Stimulated activated CD8-positive, alpha-beta memory T cell treated with anti-CD3 and anti-CD28 coated beads, Interleukin-15, amount 100 ng/mL, for 24 hours (primary cell): ENCODE measurements around the gene SECTM1.
"Not testable (repeated sequence)": the region's sequence is repeated elsewhere in the genome, so short reads cannot be mapped to it uniquely, and the experiment has no call there.

ENCODE experiments used
- DNase-seq: peaks from one replicate; pipeline ENCODE4 v3.0.0-alpha.2; 2020; ENCODE audit warnings: low read depth

The SECTM1 gene

GRCh38 chr17:82369211-82369610 is 35.6 kb upstream of the SECTM1 start:
- no peak for DNase-seq

DNA sequence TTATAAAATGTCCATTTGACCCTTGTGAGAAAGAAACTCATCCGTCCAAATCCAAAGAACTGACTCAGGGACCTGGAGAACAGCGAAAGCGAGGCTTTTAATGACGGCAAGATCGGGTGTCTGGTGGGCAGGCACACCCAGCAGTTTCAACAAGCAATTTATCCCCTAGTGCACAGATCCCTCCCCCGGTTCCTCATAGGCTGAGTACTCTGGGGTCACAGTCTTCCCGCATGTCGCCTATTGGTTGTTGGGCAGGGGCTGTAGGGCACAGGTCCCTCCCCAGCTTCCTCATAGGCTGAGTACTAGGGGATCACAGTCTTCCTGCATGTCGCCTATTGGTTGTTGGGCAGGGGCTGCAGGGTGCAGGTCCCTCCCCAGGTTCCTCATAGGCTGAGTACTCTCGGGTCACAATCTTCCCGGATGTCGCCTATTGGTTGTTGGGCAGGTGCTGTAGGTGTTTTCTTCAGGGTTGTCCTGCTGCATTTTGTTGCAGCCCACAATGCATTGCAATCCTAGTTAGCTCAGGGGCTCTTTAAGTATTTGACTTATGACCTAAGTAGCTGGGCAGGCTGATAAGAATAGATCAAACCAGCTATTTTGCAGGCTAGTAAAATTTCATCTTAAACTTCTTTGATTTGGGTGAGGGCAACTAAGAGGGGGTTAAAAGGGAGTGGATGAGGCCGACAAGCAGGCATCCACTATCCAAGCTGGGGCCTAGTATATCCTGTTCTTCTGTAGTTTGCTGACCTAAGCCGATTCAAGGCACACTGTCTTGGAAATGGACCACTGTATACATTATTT is 34.4 kb upstream of the SECTM1 start:
- no peak for DNase-seq

GRCh38 chr17:82366749-82367148 is 33.2 kb upstream of the SECTM1 start:
- no peak for DNase-seq

- DNase-seq = no peak
Observed at GRCh38 chr17:82365606-82366295, 32.2 kb upstream of the SECTM1 start.

- no peak for DNase-seq
Observed at GRCh38 chr17:82361885-82362633, 28.5 kb upstream of the SECTM1 start.

DNA sequence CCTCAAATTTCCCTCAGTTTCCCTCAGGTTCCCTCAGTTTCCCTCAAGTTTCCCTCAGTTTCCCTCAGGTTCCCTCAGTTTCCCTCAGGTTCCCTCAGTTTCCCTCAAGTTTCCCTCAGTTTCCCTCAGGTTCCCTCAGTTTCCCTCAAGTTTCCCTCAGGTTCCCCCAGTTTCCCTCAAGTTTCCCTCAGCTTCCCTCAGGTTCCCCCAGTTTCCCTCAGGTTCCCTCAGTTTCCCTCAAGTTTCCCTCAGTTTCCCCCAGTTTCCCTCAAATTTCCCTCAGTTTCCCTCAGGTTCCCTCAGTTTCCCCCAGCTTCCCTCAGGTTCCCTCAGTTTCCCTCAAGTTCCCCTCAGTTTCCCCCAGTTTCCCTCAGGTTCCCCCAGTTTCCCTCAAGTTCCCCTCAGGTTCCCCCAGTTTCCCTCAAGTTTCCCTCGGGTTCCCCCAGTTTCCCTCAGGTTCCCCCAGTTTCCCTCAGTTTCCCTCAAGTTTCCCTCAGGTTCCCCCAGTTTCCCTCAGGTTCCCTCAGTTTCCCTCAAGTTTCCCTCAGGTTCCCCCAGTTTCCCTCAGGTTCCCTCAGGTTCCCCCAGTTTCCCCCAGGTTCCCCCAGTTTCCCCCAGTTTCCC is 26.0 kb upstream of the SECTM1 start:
- not testable (repeated sequence) for DNase-seq

DNA sequence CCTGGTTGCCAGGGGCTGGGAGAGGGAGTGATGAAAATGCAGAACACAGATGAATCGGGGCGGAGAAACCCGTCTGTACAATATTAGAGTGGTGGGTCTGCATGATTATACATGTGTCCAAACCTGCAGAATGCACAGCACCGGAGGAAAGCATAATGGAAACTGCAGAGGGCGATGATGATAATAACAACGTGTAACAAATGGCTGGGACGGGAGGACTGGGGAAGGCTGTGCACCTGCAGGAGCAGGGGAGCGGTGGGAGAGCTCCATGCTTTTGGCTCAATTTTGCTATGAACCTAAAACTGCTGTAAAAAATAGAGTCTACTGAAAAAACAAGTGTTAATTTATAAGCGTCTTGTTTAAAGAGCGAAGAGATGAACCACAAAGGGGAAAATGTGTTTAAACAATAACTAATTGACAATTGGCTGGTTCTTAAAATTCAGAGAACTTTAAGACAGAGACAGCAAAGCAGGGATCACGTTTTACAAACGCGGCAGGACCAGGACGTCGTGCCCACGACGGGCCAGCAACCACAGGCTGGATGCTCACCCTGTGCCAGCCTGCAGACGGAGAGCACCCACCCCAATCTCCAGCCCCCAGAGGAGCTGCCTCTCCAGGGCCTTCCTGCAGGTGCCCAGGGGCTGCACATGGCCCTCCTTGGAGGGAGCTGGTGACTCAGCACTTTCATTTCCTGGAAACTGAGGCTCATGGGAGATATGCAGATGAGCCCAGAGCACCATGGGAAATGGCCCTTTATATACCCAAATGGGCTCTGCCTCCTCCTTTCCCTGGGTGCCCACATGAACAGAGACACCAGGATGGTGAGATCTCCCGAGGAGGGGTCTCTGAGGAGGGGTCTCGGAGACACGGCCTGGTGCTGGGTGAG is 25.1 kb upstream of the SECTM1 start, which contains the start of gene TEX19:
Gene TEX19 (plus strand): TSS at position 783 of the 886 bp plus-strand sequence. CDS start 2,904 bp downstream, outside the sequence.
- no peak for DNase-seq

DNA sequence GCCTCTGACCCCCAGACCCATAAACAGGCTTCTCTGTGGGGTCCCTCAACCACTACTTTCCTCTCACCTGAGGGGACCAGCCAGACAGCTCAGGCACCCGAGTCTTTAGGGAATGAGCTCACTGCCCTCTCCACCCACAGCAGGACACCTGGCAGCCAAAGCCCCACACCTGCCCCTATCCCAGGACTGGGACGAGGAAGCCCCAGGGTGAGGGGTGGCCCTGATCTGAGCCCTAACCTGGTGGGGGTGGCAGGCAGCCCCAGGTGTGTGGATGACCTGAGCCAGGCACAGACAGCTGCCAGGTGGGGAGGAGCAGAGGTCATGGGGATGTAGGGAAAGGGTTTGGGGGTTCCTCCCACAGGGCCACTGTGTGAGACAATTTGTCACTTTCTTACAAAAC is 23.8 kb upstream of the SECTM1 start:
- no peak for DNase-seq

- DNase-seq = no peak
Observed at GRCh38 chr17:82356845-82357355, 23.3 kb upstream of the SECTM1 start.

- no peak for DNase-seq
Observed at GRCh38 chr17:82355770-82356427, 22.3 kb upstream of the SECTM1 start.

DNA sequence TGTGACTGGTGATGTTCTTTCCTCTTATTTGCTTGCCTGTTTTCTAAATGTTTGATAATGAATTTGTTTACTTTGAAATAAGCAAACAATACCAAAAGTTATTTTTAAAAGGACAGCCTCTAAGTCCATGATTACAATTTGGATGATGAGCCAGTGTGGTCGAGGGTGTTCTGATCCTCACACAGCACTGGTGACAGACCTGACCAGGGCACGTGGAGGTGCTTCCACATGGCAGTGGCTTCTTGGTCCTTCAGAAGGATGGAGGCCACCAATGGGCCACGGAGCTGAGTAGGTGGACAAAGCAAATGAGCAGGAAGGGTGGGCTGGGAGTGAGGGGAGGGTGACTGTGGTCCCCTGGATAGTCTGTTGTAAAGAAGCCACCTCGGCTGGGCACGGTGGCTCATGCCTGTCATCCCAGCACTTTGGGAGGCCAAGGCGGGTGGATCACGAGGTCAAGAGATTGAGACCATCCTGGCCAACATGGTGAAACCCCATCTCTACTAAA is 21.3 kb upstream of the SECTM1 start:
- DNase-seq = no peak

GRCh38 chr17:82353484-82353883 is 19.9 kb upstream of the SECTM1 start:
- no peak for DNase-seq

GRCh38 chr17:82351713-82352488 is 18.3 kb upstream of the SECTM1 start:
- peak; percentile 62 for DNase-seq

DNA sequence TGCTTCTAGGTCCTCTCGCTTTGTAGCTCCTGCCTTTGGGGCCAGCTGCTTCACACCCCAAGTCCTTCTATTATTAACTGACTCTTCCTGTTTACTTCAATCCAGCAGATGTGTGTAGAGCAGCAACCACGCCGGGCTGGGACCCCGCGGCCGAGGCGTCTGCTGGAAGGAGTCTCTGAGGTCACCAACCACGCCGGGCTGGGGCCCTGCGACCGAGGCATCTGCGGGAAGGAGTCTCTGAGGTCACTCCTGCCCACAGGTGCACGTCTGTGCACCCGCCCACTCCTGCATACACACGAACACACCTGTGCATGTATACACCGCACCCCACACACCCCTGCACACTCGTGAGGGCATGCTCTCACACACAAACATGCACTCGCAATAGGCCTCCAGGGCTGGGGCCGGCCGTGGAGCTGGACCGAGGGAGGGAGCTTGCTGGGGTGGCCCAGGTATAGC is 17.7 kb upstream of the SECTM1 start:
- no peak for DNase-seq

- no peak for DNase-seq
Observed at GRCh38 chr17:82350182-82351030, 16.8 kb upstream of the SECTM1 start.

GRCh38 chr17:82349287-82349701 is 15.7 kb upstream of the SECTM1 start:
- no peak for DNase-seq

DNA sequence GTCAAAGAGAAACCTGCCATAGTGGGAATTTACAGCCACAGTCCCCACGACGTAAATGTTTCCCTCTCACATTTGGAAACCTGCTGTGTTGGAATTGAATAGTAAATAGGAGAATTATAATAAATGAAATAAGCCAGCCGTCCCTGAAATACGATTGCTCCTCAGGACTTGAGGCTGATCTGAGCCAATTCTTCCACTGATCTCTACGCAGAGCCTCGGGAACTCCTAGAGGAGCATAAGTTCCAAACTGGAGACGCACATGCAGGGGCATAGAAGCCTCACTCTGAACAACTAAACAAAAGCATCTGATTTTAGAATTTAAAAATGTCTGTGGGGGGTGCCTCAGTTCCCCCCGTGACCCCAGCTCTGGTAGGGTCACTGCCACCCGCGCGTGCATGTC is 15.3 kb upstream of the SECTM1 start:
- DNase-seq = no peak

GRCh38 chr17:82348434-82348833 is 14.9 kb upstream of the SECTM1 start:
- DNase-seq = no peak
